ENCODE data around the gene CERS6. TPM values are rescaled to one million over a fixed set of nuclear protein-coding genes. Genes with fewer than 3 reads are reported as not detected.

The CERS6 gene
- total and polyA plus RNA-seq, 2 experiments from 2014 or later: 7.4 to 35.0 TPM

DNA sequence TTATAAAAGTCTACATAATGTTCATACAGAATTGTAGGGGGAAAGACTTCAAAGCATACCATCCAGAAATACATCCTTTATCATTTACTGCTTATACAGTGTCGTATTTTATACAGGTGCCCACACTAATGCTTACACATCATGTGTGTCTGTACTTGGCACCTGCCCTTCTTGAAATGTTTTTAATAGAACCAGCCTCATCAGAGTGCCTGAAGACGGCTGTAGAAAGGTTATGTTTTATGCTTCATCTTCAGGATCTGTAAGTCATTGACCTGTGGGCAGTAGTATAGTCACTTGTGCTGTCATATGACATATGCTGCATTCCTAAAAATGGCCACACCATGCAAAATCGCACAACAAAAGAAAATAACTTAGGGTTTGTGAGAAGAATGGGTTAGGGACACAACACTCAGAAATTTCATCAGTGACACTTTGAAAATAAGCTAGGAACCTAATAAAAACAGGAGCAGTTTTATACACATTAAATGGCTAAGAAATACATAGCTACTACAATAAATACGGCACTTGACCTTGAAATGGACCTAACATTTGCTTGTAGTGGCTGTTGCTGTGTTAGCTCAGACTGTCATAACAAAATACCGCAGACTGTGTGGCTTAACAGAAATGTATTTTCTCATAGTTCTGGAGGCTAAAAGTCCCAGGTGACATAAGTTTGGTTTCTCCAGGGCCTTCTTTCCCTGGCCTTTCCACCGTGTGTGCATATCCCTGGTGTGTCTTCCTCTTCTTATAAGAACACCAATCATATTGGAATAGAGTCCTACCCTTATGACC lies 112.6 kb downstream of the CERS6 start (continued):
- TF ChIP-seq, protein P1, sequence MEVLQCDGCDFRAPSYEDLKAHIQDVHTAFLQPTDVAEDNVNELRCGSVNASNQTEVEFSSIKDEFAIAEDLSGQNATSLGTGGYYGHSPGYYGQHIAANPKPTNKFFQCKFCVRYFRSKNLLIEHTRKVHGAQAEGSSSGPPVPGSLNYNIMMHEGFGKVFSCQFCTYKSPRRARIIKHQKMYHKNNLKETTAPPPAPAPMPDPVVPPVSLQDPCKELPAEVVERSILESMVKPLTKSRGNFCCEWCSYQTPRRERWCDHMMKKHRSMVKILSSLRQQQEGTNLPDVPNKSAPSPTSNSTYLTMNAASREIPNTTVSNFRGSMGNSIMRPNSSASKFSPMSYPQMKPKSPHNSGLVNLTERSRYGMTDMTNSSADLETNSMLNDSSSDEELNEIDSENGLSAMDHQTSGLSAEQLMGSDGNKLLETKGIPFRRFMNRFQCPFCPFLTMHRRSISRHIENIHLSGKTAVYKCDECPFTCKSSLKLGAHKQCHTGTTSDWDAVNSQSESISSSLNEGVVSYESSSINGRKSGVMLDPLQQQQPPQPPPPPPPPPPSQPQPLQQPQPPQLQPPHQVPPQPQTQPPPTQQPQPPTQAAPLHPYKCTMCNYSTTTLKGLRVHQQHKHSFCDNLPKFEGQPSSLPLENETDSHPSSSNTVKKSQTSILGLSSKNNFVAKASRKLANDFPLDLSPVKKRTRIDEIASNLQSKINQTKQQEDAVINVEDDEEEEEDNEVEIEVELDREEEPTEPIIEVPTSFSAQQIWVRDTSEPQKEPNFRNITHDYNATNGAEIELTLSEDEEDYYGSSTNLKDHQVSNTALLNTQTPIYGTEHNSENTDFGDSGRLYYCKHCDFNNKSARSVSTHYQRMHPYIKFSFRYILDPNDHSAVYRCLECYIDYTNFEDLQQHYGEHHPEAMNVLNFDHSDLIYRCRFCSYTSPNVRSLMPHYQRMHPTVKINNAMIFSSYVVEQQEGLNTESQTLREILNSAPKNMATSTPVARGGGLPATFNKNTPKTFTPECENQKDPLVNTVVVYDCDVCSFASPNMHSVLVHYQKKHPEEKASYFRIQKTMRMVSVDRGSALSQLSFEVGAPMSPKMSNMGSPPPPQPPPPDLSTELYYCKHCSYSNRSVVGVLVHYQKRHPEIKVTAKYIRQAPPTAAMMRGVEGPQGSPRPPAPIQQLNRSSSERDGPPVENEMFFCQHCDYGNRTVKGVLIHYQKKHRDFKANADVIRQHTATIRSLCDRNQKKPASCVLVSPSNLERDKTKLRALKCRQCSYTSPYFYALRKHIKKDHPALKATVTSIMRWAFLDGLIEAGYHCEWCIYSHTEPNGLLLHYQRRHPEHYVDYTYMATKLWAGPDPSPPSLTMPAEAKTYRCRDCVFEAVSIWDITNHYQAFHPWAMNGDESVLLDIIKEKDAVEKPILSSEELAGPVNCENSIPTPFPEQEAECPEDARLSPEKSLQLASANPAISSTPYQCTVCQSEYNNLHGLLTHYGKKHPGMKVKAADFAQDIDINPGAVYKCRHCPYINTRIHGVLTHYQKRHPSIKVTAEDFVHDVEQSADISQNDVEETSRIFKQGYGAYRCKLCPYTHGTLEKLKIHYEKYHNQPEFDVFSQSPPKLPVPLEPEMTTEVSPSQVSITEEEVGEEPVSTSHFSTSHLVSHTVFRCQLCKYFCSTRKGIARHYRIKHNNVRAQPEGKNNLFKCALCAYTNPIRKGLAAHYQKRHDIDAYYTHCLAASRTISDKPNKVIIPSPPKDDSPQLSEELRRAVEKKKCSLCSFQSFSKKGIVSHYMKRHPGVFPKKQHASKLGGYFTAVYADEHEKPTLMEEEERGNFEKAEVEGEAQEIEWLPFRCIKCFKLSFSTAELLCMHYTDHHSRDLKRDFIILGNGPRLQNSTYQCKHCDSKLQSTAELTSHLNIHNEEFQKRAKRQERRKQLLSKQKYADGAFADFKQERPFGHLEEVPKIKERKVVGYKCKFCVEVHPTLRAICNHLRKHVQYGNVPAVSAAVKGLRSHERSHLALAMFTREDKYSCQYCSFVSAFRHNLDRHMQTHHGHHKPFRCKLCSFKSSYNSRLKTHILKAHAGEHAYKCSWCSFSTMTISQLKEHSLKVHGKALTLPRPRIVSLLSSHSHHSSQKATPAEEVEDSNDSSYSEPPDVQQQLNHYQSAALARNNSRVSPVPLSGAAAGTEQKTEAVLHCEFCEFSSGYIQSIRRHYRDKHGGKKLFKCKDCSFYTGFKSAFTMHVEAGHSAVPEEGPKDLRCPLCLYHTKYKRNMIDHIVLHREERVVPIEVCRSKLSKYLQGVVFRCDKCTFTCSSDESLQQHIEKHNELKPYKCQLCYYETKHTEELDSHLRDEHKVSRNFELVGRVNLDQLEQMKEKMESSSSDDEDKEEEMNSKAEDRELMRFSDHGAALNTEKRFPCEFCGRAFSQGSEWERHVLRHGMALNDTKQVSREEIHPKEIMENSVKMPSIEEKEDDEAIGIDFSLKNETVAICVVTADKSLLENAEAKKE (CRISPR knock-in tag; IDR thresholded peaks at IDR 0.05): no peak

- Histone ChIP-seq H3K4me1 (ENCODE audit: insufficient read depth) (peaks cover 14% of the 10 kb centered on the region), H3K27me3 (ENCODE audit: insufficient read depth) (no peaks in the 10 kb centered on the region), H4K20me1 (replicated peaks; ENCODE audit: insufficient read depth) (no peaks in the 10 kb centered on the region; the same call in 1 of the 2 replicates), H2AFZ (no peak overlapping the region), H3K36me3 (ENCODE audit: insufficient read depth) (no peaks in the 10 kb centered on the region), H3K4me3 (no peak overlapping the region), H3K79me2 (replicated peaks; ENCODE audit: insufficient read depth) (peaks cover 25% of the 10 kb centered on the region), H3K27ac (ENCODE audit: low read depth) (no peak overlapping the region), H3F3A (replicated peaks; ENCODE audit: low read depth) (no peaks in the 10 kb centered on the region), H3K4me2 (no peak overlapping the region), H3K9me2 (ENCODE audit: insufficient read depth) (no peaks in the 10 kb centered on the region)
- DNase-seq (ENCODE audit: low spot score) (no peak), ATAC-seq (no peak)
- Mint-ChIP-seq H3K4me1 (peaks cover 23% of the 10 kb centered on the region), H3K36me3 (ENCODE audit: low read depth) (no peaks in the 10 kb centered on the region), H3K9me3 (no peaks in the 10 kb centered on the region), H3K27me3 (ENCODE audit: insufficient read depth, low read depth, poor library complexity) (no peaks in the 10 kb centered on the region), H3K27ac (no peak overlapping the region), H3K4me3 (no peak overlapping the region)
- TF ChIP-seq JUNB (IDR thresholded peaks at IDR 0.05; ENCODE audit: unreplicated experiment): no peak
- TF ChIP-seq ETS1 (IDR thresholded peaks at IDR 0.05): no peak
- TF ChIP-seq EZH2 (IDR thresholded peaks at IDR 0.05; ENCODE audit: low read depth, unreplicated experiment): no peak
- no peak for TF ChIP-seq ZNF331 (CRISPR knock-in tag; IDR thresholded peaks at IDR 0.05; ENCODE audit: low read depth)
- no peak for TF ChIP-seq POLR2AphosphoS5 (IDR thresholded peaks at IDR 0.05; ENCODE audit: low read depth)
- TF ChIP-seq, protein P2, sequence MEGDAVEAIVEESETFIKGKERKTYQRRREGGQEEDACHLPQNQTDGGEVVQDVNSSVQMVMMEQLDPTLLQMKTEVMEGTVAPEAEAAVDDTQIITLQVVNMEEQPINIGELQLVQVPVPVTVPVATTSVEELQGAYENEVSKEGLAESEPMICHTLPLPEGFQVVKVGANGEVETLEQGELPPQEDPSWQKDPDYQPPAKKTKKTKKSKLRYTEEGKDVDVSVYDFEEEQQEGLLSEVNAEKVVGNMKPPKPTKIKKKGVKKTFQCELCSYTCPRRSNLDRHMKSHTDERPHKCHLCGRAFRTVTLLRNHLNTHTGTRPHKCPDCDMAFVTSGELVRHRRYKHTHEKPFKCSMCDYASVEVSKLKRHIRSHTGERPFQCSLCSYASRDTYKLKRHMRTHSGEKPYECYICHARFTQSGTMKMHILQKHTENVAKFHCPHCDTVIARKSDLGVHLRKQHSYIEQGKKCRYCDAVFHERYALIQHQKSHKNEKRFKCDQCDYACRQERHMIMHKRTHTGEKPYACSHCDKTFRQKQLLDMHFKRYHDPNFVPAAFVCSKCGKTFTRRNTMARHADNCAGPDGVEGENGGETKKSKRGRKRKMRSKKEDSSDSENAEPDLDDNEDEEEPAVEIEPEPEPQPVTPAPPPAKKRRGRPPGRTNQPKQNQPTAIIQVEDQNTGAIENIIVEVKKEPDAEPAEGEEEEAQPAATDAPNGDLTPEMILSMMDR (conservative IDR thresholded peaks at IDR 0.05; ENCODE audit: low read depth in 2 of 2): no peak
- TF ChIP-seq CREB1 (CRISPR knock-in tag; IDR thresholded peaks at IDR 0.05; ENCODE audit: low read depth): no peak
- no peak for TF ChIP-seq ZNF114 (CRISPR knock-in tag; IDR thresholded peaks at IDR 0.05)
- no peak for TF ChIP-seq REST (IDR thresholded peaks at IDR 0.05; ENCODE audit: unreplicated experiment)
- TF ChIP-seq NANOG (IDR thresholded peaks at IDR 0.05; ENCODE audit: borderline replicate concordance): no peak
- TF ChIP-seq EZH2phosphoT487 (IDR thresholded peaks at IDR 0.05; ENCODE audit: unreplicated experiment): no peak
Measured at GRCh38 chr2:168571061-168571460, 115.0 kb downstream of the CERS6 start.
